Pancreas (tissue), 10 donors: Measurements from ENCODE around the gene ARNT2. TPM values are rescaled to one million over a fixed set of nuclear protein-coding genes. Genes with fewer than 3 reads are reported as not detected.

Experiments
- ATAC-seq, 4 donors: fragments of 200-7000 bp; cut with Tn5 transposase; one replicate each; pipeline versions ENCODE4 v1.8.0 to v1.9.1; 2020; ENCODE audit warnings: mild to moderate bottlenecking in 4 of 4, moderate library complexity in 4 of 4
- DNase-seq, 6 donors: peaks; one replicate each; pipeline ENCODE4 v3.0.0-alpha.2; 2020
- FAIRE-seq: peaks from 2 replicates; lab custom pipeline; 2012; peaks lifted over from hg19 to GRCh38; lab: Jason Lieb, UNC
- H3K27ac ChIP-seq, 4 donors: fragments of 200-600 bp; sonication (generic); 1 replicate in 3 of 4; 2 replicates in 1 of 4; pipeline versions ENCODE4 v1.5.0 to v1.8.0; 2020
- H3K27me3 ChIP-seq, 4 donors: fragments of 200-600 bp; one replicate each; pipeline ENCODE4 v1.8.0; 2021
- H3K36me3 ChIP-seq, 3 donors: fragments of 200-600 bp; sonication (generic) in 1 of 3; one replicate each; pipeline versions ENCODE4 v1.5.0 to v1.8.0; 2020 to 2021
- H3K4me1 ChIP-seq, 3 donors: fragments of 200-600 bp; one replicate each; pipeline ENCODE4 v1.8.0; 2021
- H3K4me3 ChIP-seq, 4 donors: fragments of 200-600 bp; sonication (generic) in 2 of 4; one replicate each; pipeline versions ENCODE4 v1.5.0 to v1.8.0; 2020 to 2021
- H3K9me3 ChIP-seq, 4 donors: fragments of 200-600 bp; one replicate each; pipeline ENCODE4 v1.8.0; 2021
- CTCF ChIP-seq, 4 donors: fragments of 200-600 bp; sonication (generic) in 3 of 4; IDR thresholded peaks; one replicate each; pipeline versions ENCODE4 v1.5.0 to v1.8.0; 2021; ENCODE audit warnings: antibody characterized with exemption in 4 of 4
- WGBS, 2 donors: extraction: QIAGEN DNeasy Blood & Tissue Kit; methylation state at CpG; one replicate each; pipeline ENCODE4 v1.1.7; 2013; 5-methylcytosine and 5-hydroxymethylcytosine counted together
- intact Hi-C, 3 donors: fragments of 100-400 bp; cut with DNase I; formaldehyde crosslinking; loops; one replicate each; pipeline versions ENCODE4 v1.11.1 to v1.14.2; 2022
- polyA plus RNA-seq, 2 donors: library from polyadenylated mRNA; stranded (reverse); fragments of 200-250 nt; gene quantifications; one replicate each; pipeline ENCODE4 v1.2.3, GENCODE V29; 2013
- total RNA-seq, 6 donors: library from RNA; stranded (reverse); fragmentation: NEBNext Ultra II Directional in 4 of 6; extraction: Animal tissue kit (Norgen Biotek cat#: 25700) in 4 of 6; gene quantifications; one replicate each; pipeline versions ENCODE4 v1.2.1 to v1.2.4, GENCODE V29; 2021 to 2023
- donor health status: healthy with polysubstance abuse.
- donor health status: DM: no; HTN: no; CAD: no; lungs with moderate emphysema.
- donor health status: DM: no; HTN: no; CAD: no.
- donor health status: control.
- donor health status: control.
- donor health status: Bipolar disorder and iron deficiency.
- donor health status: DM: yes; HTN: yes; CAD: no.
- donor health status: DM: no; HTN: no; CAD: no.
- donor health status: DM: no; HTN: no; CAD: no.
- donor health status: DM: yes; HTN: yes; CAD: no.

Gene ARNT2
- total and polyA plus RNA-seq, 8 donors, result 2.1 to 18.1 (median 5.4) TPM

- H3K4me3 ChIP-seq, result no peak overlapping the region
- H3K36me3 ChIP-seq, result no peaks in the 10 kb centered on the region
- no peak for TF ChIP-seq CTCF (IDR thresholded peaks at IDR 0.05)
- WGBS, 2 donors, result 8 to 11% methylated on average over 2 of the region's 2 CpGs
- H3K4me1 ChIP-seq, result no peaks in the 10 kb centered on the region
- FAIRE-seq, result no peak
- ATAC-seq, result no peak
- intact Hi-C loops, result no loop called here
- H3K9me3 ChIP-seq, result no peaks in the 10 kb centered on the region
- no peak for DNase-seq
- peak overlapping the region in 1 of 4 donors; percentile 68 for H3K27ac ChIP-seq
- H3K27me3 ChIP-seq, result no peaks in the 10 kb centered on the region
Measured at GRCh38 chr15:80420658-80421057, 16.5 kb downstream of the ARNT2 start.

DNA sequence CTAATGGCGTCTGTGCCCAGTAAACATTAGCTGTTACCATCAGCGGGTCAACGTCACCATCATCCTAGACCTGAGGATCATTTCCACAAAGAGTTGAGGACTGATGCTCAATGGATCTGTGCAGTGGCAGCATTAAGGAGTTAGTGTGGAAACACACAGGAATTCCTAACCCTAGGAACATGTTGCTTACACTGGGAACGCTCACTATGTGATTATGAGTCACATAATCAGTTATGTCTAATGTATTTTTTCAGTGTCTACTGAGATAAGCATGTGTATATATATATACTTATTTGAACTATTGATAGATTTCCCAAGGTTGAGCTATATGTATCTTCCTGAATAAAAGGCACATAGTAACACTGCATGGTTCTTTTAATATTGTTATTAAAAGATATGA lies 19.0 kb downstream of the ARNT2 start:
- Histone ChIP-seq H3K4me3 (no peak overlapping the region), H3K36me3 (no peaks in the 10 kb centered on the region), H3K27ac (no peak overlapping the region), H3K9me3 (no peaks in the 10 kb centered on the region), H3K4me1 (no peaks in the 10 kb centered on the region), H3K27me3 (no peaks in the 10 kb centered on the region)
- no peak for ATAC-seq
- WGBS, 2 donors, result 80 to 82% methylated on average over 4 of the region's 4 CpGs
- intact Hi-C loops, result no loop called here
- no peak for TF ChIP-seq CTCF (IDR thresholded peaks at IDR 0.05)
- FAIRE-seq, result no peak
- no peak for DNase-seq

- Histone ChIP-seq H3K36me3 (no peaks in the 10 kb centered on the region), H3K4me1 (no peaks in the 10 kb centered on the region), H3K9me3 (no peaks in the 10 kb centered on the region), H3K27ac (no peak overlapping the region), H3K4me3 (no peak overlapping the region), H3K27me3 (no peaks in the 10 kb centered on the region)
- TF ChIP-seq CTCF (IDR thresholded peaks at IDR 0.05), result no peak
- 78 to 87% methylated on average over 2 of the region's 2 CpGs for WGBS, 2 donors
- no peak for FAIRE-seq
- no peak for ATAC-seq
- DNase-seq, result no peak
- intact Hi-C loops, result no loop called here
Measured at GRCh38 chr15:80424381-80424780, 20.2 kb downstream of the ARNT2 start.

GRCh38 chr15:80426316-80426715 lies 22.1 kb downstream of the ARNT2 start:
- ATAC-seq (no peak), FAIRE-seq (no peak), DNase-seq (no peak)
- no peak overlapping the region for H3K4me3 ChIP-seq
- H3K4me1 ChIP-seq, result no peaks in the 10 kb centered on the region
- no peak for TF ChIP-seq CTCF (IDR thresholded peaks at IDR 0.05)
- no peaks in the 10 kb centered on the region for H3K36me3 ChIP-seq
- H3K9me3 ChIP-seq, result no peaks in the 10 kb centered on the region
- H3K27me3 ChIP-seq, result no peaks in the 10 kb centered on the region
- WGBS, 2 donors, result 89 to 94% methylated on average over 3 of the region's 3 CpGs
- no peak overlapping the region for H3K27ac ChIP-seq
- intact Hi-C loops, result no loop called here

DNA sequence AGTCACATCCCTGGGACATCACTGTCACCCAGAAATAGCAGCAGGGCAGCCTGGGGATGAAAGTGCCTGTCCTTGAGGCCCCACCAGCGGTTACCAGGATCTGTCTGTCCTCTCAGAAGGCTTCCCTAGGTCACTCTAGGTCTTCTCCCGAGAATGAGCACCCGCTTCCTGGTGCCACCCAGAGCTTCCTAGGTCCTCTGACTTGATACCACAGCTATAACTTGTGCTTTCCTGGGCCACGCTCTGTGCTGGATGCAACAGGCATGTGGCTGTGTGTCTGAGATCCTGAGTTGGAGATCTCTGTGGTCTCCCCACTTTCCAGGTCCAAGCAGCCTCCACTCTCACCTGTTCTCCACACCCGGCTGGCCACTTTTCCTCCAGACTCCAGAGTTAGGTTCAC lies 25.8 kb downstream of the ARNT2 start:
- DNase-seq (no peak), ATAC-seq (no peak), FAIRE-seq (no peak)
- intact Hi-C loops, result no loop called here
- Histone ChIP-seq H3K4me3 (no peak overlapping the region), H3K27ac (no peak overlapping the region), H3K9me3 (no peaks in the 10 kb centered on the region), H3K27me3 (no peaks in the 10 kb centered on the region), H3K36me3 (no peaks in the 10 kb centered on the region), H3K4me1 (no peaks in the 10 kb centered on the region)
- TF ChIP-seq CTCF (IDR thresholded peaks at IDR 0.05), result no peak
- 87 to 89% methylated on average over 5 of the region's 5 CpGs for WGBS, 2 donors
